ENCODE data around the gene WDFY3.

WDFY3 gene

DNA sequence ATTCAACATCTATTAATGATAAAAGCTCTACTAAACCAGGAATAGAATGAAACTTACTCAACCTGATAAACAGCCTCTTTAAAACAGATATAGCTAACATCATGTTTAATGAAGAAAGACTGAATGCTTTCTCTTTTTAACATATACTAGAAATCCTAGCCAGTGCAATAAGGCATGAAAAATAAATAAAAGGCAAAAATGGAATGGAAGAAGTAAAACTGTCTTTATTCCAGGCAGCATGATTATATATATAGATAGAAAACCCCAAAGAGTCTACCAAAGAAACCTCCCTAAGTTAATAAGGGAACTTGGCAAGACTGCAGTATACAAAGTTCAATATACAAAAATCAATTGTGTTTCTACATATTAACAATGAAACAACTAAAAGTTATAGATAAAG lies 25.5 kb downstream of the WDFY3 start:
- H3K27me3 ChIP-seq (ENCODE audit: control insufficient read depth, insufficient read depth, low read length) = no peaks in the 10 kb centered on the region
- H3K9me3 ChIP-seq (ENCODE audit: control insufficient read depth, insufficient read depth, low read length) = no peaks in the 10 kb centered on the region
- H3K4me3 ChIP-seq (ENCODE audit: low read depth, low read length) = no peak overlapping the region
- H3K36me3 ChIP-seq (ENCODE audit: control insufficient read depth, insufficient read depth, low read length) = peaks cover 2% of the 10 kb centered on the region
- H3K4me1 ChIP-seq (ENCODE audit: control insufficient read depth, insufficient read depth, low read length) = no peaks in the 10 kb centered on the region
- no peak overlapping the region for H3K9ac ChIP-seq (ENCODE audit: low read depth, low read length)

DNA sequence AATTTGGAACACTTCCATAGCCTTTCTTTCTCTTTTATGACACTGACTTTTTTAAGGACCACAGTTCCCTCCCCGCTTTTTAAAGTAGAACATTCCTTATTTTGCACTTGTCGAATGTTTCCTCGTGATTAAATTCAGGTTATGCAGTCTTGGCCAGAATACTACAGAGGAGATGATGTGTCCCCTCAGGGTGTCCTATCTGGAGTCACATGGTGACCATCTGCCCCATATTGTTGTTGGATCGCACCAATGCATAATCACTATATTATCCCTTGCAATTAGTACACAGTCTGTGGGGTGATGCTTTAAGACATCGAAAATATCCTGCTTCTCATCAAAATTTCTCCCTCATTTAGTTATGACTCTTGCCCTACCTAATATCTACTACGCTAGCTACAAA lies 27.4 kb downstream of the WDFY3 start:
- Histone ChIP-seq H3K27me3 (ENCODE audit: control insufficient read depth, insufficient read depth, low read length) (no peaks in the 10 kb centered on the region), H3K9ac (ENCODE audit: low read depth, low read length) (no peak overlapping the region), H3K4me3 (ENCODE audit: low read depth, low read length) (no peak overlapping the region), H3K4me1 (ENCODE audit: control insufficient read depth, insufficient read depth, low read length) (no peaks in the 10 kb centered on the region), H3K9me3 (ENCODE audit: control insufficient read depth, insufficient read depth, low read length) (no peaks in the 10 kb centered on the region), H3K36me3 (ENCODE audit: control insufficient read depth, insufficient read depth, low read length) (peaks cover 2% of the 10 kb centered on the region)

DNA sequence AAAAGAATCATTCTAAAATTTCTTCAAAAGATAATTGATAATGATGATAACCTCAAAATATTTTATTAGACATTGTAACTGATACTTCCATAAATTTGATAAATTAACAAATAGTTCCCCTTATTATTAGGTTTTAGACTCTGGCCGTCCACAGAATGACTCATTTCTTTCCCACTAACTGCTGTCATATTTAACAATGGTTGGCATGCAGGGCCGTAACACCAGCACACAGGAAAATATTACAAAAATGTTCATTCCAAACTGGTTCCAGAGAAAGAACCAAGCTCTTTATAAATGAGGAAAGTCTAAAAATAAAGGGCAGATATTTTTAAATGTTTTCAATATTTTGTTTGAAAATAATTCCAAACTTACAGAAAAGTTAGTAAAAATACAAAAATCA lies 28.2 kb downstream of the WDFY3 start:
- Histone ChIP-seq H3K36me3 (ENCODE audit: control insufficient read depth, insufficient read depth, low read length) (peaks cover 2% of the 10 kb centered on the region), H3K27me3 (ENCODE audit: control insufficient read depth, insufficient read depth, low read length) (no peaks in the 10 kb centered on the region), H3K4me1 (ENCODE audit: control insufficient read depth, insufficient read depth, low read length) (no peaks in the 10 kb centered on the region), H3K4me3 (ENCODE audit: low read depth, low read length) (no peak overlapping the region), H3K9ac (ENCODE audit: low read depth, low read length) (no peak overlapping the region), H3K9me3 (ENCODE audit: control insufficient read depth, insufficient read depth, low read length) (no peaks in the 10 kb centered on the region)

DNA sequence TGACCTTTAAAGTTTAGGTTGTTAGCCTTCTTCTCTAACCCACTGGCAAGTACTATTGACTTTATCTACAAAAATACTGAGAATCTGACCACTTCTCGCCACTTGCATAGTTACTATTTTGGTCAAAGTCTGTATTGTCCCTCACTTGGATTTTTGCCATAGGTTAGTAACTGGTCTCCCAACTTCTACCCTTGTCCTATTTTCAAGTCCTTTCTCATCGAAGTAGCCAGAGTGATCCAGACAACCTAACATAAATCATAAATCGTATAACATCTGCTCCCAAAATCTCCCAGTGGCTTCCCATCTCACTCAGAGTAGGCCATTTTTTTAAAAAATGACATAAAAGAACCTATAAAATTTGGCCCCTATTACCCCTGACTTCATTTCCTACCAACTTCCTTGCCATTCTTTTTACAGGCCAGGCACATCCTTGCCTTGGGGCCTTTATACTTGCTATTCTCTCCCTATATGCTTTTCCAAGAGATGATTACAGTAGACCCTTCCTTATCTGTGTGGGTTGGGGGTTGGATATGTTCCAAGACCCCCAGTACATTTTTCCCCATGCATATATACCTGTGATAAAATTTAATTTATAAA lies 29.0 kb downstream of the WDFY3 start:
- Histone ChIP-seq H3K36me3 (ENCODE audit: control insufficient read depth, insufficient read depth, low read length) (no peaks in the 10 kb centered on the region), H3K9ac (ENCODE audit: low read depth, low read length) (no peak overlapping the region), H3K4me3 (ENCODE audit: low read depth, low read length) (no peak overlapping the region), H3K4me1 (ENCODE audit: control insufficient read depth, insufficient read depth, low read length) (no peaks in the 10 kb centered on the region), H3K9me3 (ENCODE audit: control insufficient read depth, insufficient read depth, low read length) (no peaks in the 10 kb centered on the region), H3K27me3 (ENCODE audit: control insufficient read depth, insufficient read depth, low read length) (no peaks in the 10 kb centered on the region)

DNA sequence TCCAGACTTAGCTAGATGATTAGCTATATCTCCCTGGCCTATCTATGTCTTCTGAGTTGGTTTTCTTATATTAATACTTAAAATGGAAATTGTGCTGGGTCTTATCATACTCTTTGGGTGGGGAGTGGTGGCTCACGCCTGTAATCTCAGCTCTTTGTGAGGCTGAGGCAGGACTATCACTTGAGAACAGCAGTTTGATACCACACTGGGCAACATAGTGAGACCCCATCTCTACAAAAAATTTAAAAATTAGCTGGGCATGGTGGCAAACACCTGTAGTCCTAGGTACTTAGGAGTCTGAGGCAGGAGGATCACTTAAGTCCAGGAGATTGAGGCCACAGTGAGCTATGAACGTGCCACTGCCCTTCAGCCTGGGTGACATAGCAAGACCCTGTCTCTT lies 30.4 kb downstream of the WDFY3 start:
- H3K9ac ChIP-seq (ENCODE audit: low read depth, low read length) = no peak overlapping the region
- no peaks in the 10 kb centered on the region for H3K36me3 ChIP-seq (ENCODE audit: control insufficient read depth, insufficient read depth, low read length)
- H3K4me3 ChIP-seq (ENCODE audit: low read depth, low read length) = no peak overlapping the region
- H3K4me1 ChIP-seq (ENCODE audit: control insufficient read depth, insufficient read depth, low read length) = no peaks in the 10 kb centered on the region
- H3K27me3 ChIP-seq (ENCODE audit: control insufficient read depth, insufficient read depth, low read length) = no peaks in the 10 kb centered on the region
- H3K9me3 ChIP-seq (ENCODE audit: control insufficient read depth, insufficient read depth, low read length) = no peaks in the 10 kb centered on the region

DNA sequence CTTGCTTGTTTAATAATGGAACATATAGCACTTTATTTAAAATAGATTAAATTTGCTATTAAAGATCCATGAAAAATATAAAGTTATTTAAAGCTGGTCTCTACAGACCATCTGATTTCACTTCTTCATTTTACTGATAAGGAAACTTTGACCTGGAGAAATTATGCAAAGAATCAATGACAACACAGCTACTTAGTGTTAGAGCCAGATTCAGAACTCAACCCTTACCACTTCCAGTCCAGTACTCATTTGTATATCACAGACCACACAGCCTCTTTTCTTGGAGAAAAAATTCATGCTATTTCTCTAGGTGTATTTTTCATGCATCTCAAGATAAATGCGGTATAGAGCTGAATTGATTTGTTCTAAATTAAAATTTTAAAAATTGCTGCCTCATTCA lies 34.0 kb downstream of the WDFY3 start:
- H3K9me3 ChIP-seq (ENCODE audit: control insufficient read depth, insufficient read depth, low read length) = no peaks in the 10 kb centered on the region

DNA sequence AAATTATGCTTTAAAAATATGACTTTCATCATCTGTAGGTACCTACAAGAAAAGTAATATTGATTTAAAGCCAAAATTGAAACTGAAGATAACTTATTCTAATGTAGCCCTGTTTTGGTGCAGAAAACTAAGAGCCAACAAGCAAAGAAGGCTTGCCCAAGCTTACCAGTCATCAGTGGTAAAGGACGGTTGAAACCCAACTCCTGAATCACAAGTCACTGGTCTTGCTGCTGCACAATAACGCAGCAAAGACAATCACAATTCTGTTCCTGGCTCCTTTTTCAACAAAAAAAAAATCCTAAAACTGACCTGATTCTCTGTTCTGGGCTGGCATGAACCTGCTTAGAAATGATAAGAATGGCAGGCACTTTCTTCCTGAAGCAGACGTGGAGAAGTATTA lies 34.5 kb downstream of the WDFY3 start:
- Histone ChIP-seq H3K36me3 (ENCODE audit: control insufficient read depth, insufficient read depth, low read length) (no peaks in the 10 kb centered on the region), H3K9me3 (ENCODE audit: control insufficient read depth, insufficient read depth, low read length) (no peaks in the 10 kb centered on the region), H3K27me3 (ENCODE audit: control insufficient read depth, insufficient read depth, low read length) (no peaks in the 10 kb centered on the region), H3K4me1 (ENCODE audit: control insufficient read depth, insufficient read depth, low read length) (no peaks in the 10 kb centered on the region), H3K9ac (ENCODE audit: low read depth, low read length) (no peak overlapping the region), H3K4me3 (ENCODE audit: low read depth, low read length) (no peak overlapping the region)

More for the DNA sequence above, 34.0 kb downstream of the WDFY3 start:
- no peaks in the 10 kb centered on the region for H3K4me1 ChIP-seq (ENCODE audit: control insufficient read depth, insufficient read depth, low read length)
- H3K36me3 ChIP-seq (ENCODE audit: control insufficient read depth, insufficient read depth, low read length) = no peaks in the 10 kb centered on the region
- no peaks in the 10 kb centered on the region for H3K27me3 ChIP-seq (ENCODE audit: control insufficient read depth, insufficient read depth, low read length)
- no peak overlapping the region for H3K4me3 ChIP-seq (ENCODE audit: low read depth, low read length)
- H3K9ac ChIP-seq (ENCODE audit: low read depth, low read length) = no peak overlapping the region

DNA sequence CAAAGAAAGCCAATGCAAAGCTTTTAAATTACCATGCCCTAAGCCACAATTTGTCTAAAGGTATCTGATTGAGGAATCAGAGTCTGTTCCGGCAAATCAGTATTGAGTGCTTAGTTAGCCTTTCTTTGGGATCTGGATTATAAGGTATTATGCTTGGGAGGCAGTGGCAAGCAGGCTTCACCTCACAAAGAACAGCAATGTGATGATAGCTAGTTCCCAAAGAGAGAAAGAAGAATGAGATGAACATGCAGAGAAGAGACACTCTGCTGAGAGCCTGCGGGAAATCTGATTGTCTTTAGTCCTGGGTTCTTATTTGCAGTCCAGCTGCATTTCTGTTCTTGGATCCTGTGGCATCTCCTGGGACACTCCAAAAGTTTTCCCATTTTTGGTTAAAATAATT lies 35.2 kb downstream of the WDFY3 start:
- H3K36me3 ChIP-seq (ENCODE audit: control insufficient read depth, insufficient read depth, low read length) = no peaks in the 10 kb centered on the region
- no peak overlapping the region for H3K4me3 ChIP-seq (ENCODE audit: low read depth, low read length)
- H3K4me1 ChIP-seq (ENCODE audit: control insufficient read depth, insufficient read depth, low read length) = no peaks in the 10 kb centered on the region

DNA sequence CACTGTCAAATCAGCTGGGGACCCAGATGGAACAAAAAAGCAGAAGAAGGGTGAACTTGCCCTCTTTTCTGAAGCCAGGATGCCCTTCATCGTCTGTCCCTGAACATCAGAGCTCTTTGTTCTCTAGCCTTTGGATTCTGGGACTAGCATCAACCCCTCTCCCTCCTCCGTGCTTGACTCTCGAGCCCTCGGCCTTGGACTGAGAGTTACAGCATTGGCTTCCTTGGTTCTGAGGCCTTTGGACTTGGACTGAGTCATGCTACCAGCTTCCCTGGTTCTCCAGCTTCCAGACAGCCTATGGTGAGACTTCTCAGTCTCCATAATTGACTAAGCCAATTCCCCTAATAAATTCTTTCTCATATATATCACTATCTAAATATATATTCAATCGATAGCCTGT lies 38.4 kb downstream of the WDFY3 start:
- Histone ChIP-seq H3K9me3 (ENCODE audit: control insufficient read depth, insufficient read depth, low read length) (no peaks in the 10 kb centered on the region), H3K9ac (ENCODE audit: low read depth, low read length) (no peak overlapping the region), H3K36me3 (ENCODE audit: control insufficient read depth, insufficient read depth, low read length) (no peaks in the 10 kb centered on the region)

More for the DNA sequence above, 35.2 kb downstream of the WDFY3 start:
- Histone ChIP-seq H3K9me3 (ENCODE audit: control insufficient read depth, insufficient read depth, low read length) (no peaks in the 10 kb centered on the region), H3K27me3 (ENCODE audit: control insufficient read depth, insufficient read depth, low read length) (no peaks in the 10 kb centered on the region), H3K9ac (ENCODE audit: low read depth, low read length) (no peak overlapping the region)

DNA sequence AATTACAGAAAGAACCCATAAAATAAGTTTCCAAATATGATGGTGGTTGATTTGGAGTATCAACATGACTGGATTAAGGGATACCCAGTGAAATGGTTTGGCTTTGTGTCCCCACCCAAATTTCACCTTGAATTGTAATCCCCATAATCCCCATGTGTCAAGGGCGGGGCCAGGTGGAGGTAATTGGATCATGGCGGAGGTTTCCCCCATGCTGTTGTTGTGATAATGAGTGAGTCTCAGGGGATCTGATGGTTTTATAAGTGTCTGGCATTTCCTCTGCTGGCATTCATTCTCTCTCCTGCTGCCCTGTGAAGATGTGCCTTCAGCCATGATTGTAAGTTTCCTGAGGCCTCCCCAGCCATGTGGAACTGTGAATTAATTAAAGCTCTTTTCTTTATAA lies 39.1 kb downstream of the WDFY3 start:
- Histone ChIP-seq H3K36me3 (ENCODE audit: control insufficient read depth, insufficient read depth, low read length) (no peaks in the 10 kb centered on the region), H3K4me3 (ENCODE audit: low read depth, low read length) (no peak overlapping the region), H3K9ac (ENCODE audit: low read depth, low read length) (no peak overlapping the region), H3K27me3 (ENCODE audit: control insufficient read depth, insufficient read depth, low read length) (no peaks in the 10 kb centered on the region), H3K4me1 (ENCODE audit: control insufficient read depth, insufficient read depth, low read length) (peaks cover 2% of the 10 kb centered on the region), H3K9me3 (ENCODE audit: control insufficient read depth, insufficient read depth, low read length) (no peaks in the 10 kb centered on the region)

More for the DNA sequence above, 38.4 kb downstream of the WDFY3 start:
- Histone ChIP-seq H3K4me1 (ENCODE audit: control insufficient read depth, insufficient read depth, low read length) (no peaks in the 10 kb centered on the region), H3K4me3 (ENCODE audit: low read depth, low read length) (no peak overlapping the region), H3K27me3 (ENCODE audit: control insufficient read depth, insufficient read depth, low read length) (no peaks in the 10 kb centered on the region)

DNA sequence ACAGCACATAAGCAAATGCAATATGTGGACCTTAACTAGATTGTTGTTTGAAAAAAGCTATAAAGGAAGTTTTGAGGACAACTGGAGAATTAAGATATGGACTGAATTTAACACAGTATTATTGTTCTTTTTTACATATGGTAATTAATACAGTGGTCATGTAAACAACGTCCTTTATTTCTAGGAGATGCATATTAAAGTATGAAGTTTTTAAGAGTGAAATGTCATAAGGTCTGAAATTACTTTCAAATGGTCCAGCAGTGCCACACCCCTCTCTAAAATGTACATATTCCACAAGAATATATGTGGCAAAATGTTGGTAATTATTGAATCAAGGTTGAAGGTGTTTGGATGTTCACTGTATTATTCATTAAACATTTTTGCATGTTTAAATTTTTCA lies 40.9 kb downstream of the WDFY3 start:
- Histone ChIP-seq H3K4me1 (ENCODE audit: control insufficient read depth, insufficient read depth, low read length) (peaks cover 2% of the 10 kb centered on the region), H3K27me3 (ENCODE audit: control insufficient read depth, insufficient read depth, low read length) (no peaks in the 10 kb centered on the region), H3K9ac (ENCODE audit: low read depth, low read length) (no peak overlapping the region), H3K36me3 (ENCODE audit: control insufficient read depth, insufficient read depth, low read length) (no peaks in the 10 kb centered on the region), H3K4me3 (ENCODE audit: low read depth, low read length) (no peak overlapping the region), H3K9me3 (ENCODE audit: control insufficient read depth, insufficient read depth, low read length) (no peaks in the 10 kb centered on the region)

DNA sequence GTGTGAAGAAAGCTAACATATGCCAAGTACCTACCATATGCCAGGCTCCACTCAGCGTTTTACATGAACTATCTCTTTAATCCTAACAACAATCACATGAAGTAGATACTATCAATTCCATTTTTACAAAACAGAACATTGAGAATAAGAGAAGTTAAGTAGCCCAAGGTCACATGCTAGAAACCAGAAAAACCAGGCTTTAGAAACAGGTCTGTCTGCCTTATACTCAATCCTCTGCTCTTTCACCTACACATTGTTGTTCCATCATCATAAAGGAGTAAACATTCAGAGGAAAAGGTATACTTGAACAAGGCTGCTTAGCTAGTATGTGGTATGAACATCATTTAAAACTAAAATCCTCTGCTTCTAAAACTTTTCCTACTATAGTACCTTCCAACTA lies 42.1 kb downstream of the WDFY3 start:
- no peaks in the 10 kb centered on the region for H3K27me3 ChIP-seq (ENCODE audit: control insufficient read depth, insufficient read depth, low read length)
- no peaks in the 10 kb centered on the region for H3K9me3 ChIP-seq (ENCODE audit: control insufficient read depth, insufficient read depth, low read length)
- H3K36me3 ChIP-seq (ENCODE audit: control insufficient read depth, insufficient read depth, low read length) = no peaks in the 10 kb centered on the region
- no peak overlapping the region for H3K9ac ChIP-seq (ENCODE audit: low read depth, low read length)
- H3K4me1 ChIP-seq (ENCODE audit: control insufficient read depth, insufficient read depth, low read length) = peaks cover 2% of the 10 kb centered on the region
- H3K4me3 ChIP-seq (ENCODE audit: low read depth, low read length) = no peak overlapping the region
